ENCODE results near the gene SMAD1. TPM values are rescaled to one million over a fixed set of nuclear protein-coding genes. Genes with fewer than 3 reads are reported as not detected.
"Not testable (repeated sequence)": the region's sequence is repeated elsewhere in the genome, so short reads cannot be mapped to it uniquely, and the experiment has no call there.

Gene SMAD1
- total and polyA plus RNA-seq, 2 donors (not counting 1 experiment from before 2014, with no cell fraction given) = 13.0 to 25.1 TPM

DNA sequence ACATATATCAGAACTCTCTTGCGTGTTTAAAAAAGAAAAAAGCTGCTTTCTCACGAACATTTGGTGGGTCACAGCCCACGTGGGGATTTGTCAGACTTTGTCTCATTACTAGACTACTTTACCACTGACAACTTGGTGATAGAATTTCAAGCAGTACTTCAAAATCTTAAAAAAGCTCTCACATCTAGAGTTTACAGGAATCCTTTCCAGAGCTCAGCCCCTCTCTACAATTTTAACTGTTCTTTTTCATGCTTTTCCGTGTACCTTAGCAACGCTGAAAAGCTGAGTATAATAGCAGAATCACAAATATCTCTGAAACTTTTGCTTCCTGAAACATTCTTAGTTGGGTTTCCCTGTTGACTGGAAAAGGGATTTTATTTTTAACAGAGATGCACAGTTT lies 50.2 kb downstream of the SMAD1 start:
- no peaks in the 10 kb centered on the region for H3K4me1 ChIP-seq (ENCODE audit: control insufficient read depth, extremely low read depth, insufficient read depth, low read length)
- H3K27me3 ChIP-seq (ENCODE audit: control insufficient read depth, insufficient read depth, low read length) = no peaks in the 10 kb centered on the region
- no peaks in the 10 kb centered on the region for H3K79me2 ChIP-seq (ENCODE audit: control insufficient read depth, insufficient read depth, low read length)
- no peak overlapping the region for H3K27ac ChIP-seq (ENCODE audit: insufficient read depth, low read length)
- no peaks in the 10 kb centered on the region for H4K20me1 ChIP-seq (ENCODE audit: control insufficient read depth, extremely low read depth, insufficient read depth, low read length)
- H3K36me3 ChIP-seq (ENCODE audit: control insufficient read depth, insufficient read depth, low read length) = no peaks in the 10 kb centered on the region
- no peak overlapping the region for H3K4me3 ChIP-seq (replicated peaks in 1 of 4; ENCODE audit: control extremely low read depth in 1 of 4, insufficient read depth in 1 of 4, low read depth in 3 of 4, low read length in 4 of 4)
- peak in 1 of 2 donors; percentile 10 for DNase-seq (ENCODE audit: low read depth in 2 of 2)
- no peak overlapping the region for H2AFZ ChIP-seq (ENCODE audit: low read length)
- no peak for TF ChIP-seq EZH2 (IDR thresholded peaks at IDR 0.05; ENCODE audit: low read length, missing control alignments)
- no peak overlapping the region for H3K4me2 ChIP-seq (ENCODE audit: extremely low read depth, insufficient read depth, low read length)
- H3K9me3 ChIP-seq (ENCODE audit: control insufficient read depth, insufficient read depth, low read depth, low read length) = no peaks in the 10 kb centered on the region
- H3K9ac ChIP-seq (ENCODE audit: insufficient read depth, low read length) = no peak overlapping the region

GRCh38 chr4:145533001-145533400 lies 51.3 kb downstream of the SMAD1 start:
- DNase-seq (ENCODE audit: low read depth in 2 of 2) = peak in 1 of 2 donors; percentile 42
- no peak overlapping the region for H3K9ac ChIP-seq (ENCODE audit: insufficient read depth, low read length)
- H3K79me2 ChIP-seq (ENCODE audit: control insufficient read depth, insufficient read depth, low read length) = no peaks in the 10 kb centered on the region
- no peaks in the 10 kb centered on the region for H3K27me3 ChIP-seq (ENCODE audit: control insufficient read depth, insufficient read depth, low read length)
- no peak overlapping the region for H3K4me3 ChIP-seq (replicated peaks in 1 of 4; ENCODE audit: control extremely low read depth in 1 of 4, insufficient read depth in 1 of 4, low read depth in 3 of 4, low read length in 4 of 4)
- no peaks in the 10 kb centered on the region for H3K4me1 ChIP-seq (ENCODE audit: control insufficient read depth, extremely low read depth, insufficient read depth, low read length)
- no peaks in the 10 kb centered on the region for H4K20me1 ChIP-seq (ENCODE audit: control insufficient read depth, extremely low read depth, insufficient read depth, low read length)
- H3K27ac ChIP-seq (ENCODE audit: insufficient read depth, low read length) = no peak overlapping the region
- no peaks in the 10 kb centered on the region for H3K36me3 ChIP-seq (ENCODE audit: control insufficient read depth, insufficient read depth, low read length)
- H3K9me3 ChIP-seq (ENCODE audit: control insufficient read depth, insufficient read depth, low read depth, low read length) = no peaks in the 10 kb centered on the region
- no peak overlapping the region for H2AFZ ChIP-seq (ENCODE audit: low read length)
- no peak overlapping the region for H3K4me2 ChIP-seq (ENCODE audit: extremely low read depth, insufficient read depth, low read length)
- TF ChIP-seq CTCF (conservative IDR thresholded peaks at IDR 0.05 in 1 of 2, IDR thresholded peaks at IDR 0.05 in 1 of 2; ENCODE audit: low read depth in 1 of 2, low read length in 2 of 2) (no peak), EZH2 (IDR thresholded peaks at IDR 0.05; ENCODE audit: low read length, missing control alignments) (no peak)

DNA sequence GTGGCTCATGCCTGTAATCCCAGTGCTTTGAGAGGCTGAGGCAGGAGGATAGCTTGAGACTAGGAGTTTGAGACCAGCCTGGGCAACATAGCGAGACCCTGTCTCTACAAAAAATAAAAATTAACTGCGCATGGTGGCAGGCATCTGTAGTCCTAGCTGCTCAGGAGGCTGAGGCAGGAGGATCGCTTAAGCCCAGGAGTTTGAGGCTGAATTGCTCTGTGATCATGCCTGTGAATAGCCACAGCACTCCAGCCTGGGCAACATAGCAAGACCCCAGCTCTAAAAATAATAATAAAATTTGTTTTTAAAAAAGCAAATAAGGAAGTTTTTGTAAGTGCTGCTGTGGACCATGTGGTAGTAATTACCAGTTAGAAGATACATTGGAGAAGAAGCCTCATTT lies 51.8 kb downstream of the SMAD1 start:
- H3K27ac ChIP-seq (ENCODE audit: insufficient read depth, low read length); H3K27me3 ChIP-seq (ENCODE audit: control insufficient read depth, insufficient read depth, low read length); H3K79me2 ChIP-seq (ENCODE audit: control insufficient read depth, insufficient read depth, low read length); DNase-seq (ENCODE audit: low read depth in 2 of 2); H4K20me1 ChIP-seq (ENCODE audit: control insufficient read depth, extremely low read depth, insufficient read depth, low read length); H3K36me3 ChIP-seq (ENCODE audit: control insufficient read depth, insufficient read depth, low read length); H3K9me3 ChIP-seq (ENCODE audit: control insufficient read depth, insufficient read depth, low read depth, low read length); H2AFZ ChIP-seq (ENCODE audit: low read length); H3K9ac ChIP-seq (ENCODE audit: insufficient read depth, low read length); H3K4me1 ChIP-seq (ENCODE audit: control insufficient read depth, extremely low read depth, insufficient read depth, low read length); H3K4me3 ChIP-seq (replicated peaks in 1 of 4; ENCODE audit: control extremely low read depth in 1 of 4, insufficient read depth in 1 of 4, low read depth in 3 of 4, low read length in 4 of 4); H3K4me2 ChIP-seq (ENCODE audit: extremely low read depth, insufficient read depth, low read length): not testable (repeated sequence)

- TF ChIP-seq EZH2 (IDR thresholded peaks at IDR 0.05; ENCODE audit: low read length, missing control alignments) (no peak), CTCF (conservative IDR thresholded peaks at IDR 0.05 in 1 of 2, IDR thresholded peaks at IDR 0.05 in 1 of 2; ENCODE audit: low read depth in 1 of 2, low read length in 2 of 2) (no peak)
- Histone ChIP-seq H3K4me1 (ENCODE audit: control insufficient read depth, extremely low read depth, insufficient read depth, low read length) (no peaks in the 10 kb centered on the region), H4K20me1 (ENCODE audit: control insufficient read depth, extremely low read depth, insufficient read depth, low read length) (no peaks in the 10 kb centered on the region), H3K79me2 (ENCODE audit: control insufficient read depth, insufficient read depth, low read length) (no peaks in the 10 kb centered on the region), H3K36me3 (ENCODE audit: control insufficient read depth, insufficient read depth, low read length) (no peaks in the 10 kb centered on the region), H3K9me3 (ENCODE audit: control insufficient read depth, insufficient read depth, low read depth, low read length) (no peaks in the 10 kb centered on the region), H3K4me3 (replicated peaks in 1 of 4; ENCODE audit: control extremely low read depth in 1 of 4, insufficient read depth in 1 of 4, low read depth in 3 of 4, low read length in 4 of 4) (no peak overlapping the region), H3K27ac (ENCODE audit: insufficient read depth, low read length) (no peak overlapping the region), H3K4me2 (ENCODE audit: extremely low read depth, insufficient read depth, low read length) (no peak overlapping the region), H2AFZ (ENCODE audit: low read length) (no peak overlapping the region), H3K27me3 (ENCODE audit: control insufficient read depth, insufficient read depth, low read length) (no peaks in the 10 kb centered on the region), H3K9ac (ENCODE audit: insufficient read depth, low read length) (no peak overlapping the region)
- no peak for DNase-seq (ENCODE audit: low read depth in 2 of 2)
These were observed 52.3 kb downstream of the SMAD1 start for GRCh38 chr4:145533961-145534360.
